DND-41 (cell line): ENCODE measurements around the gene ELL2.
A peak's percentile ranks its signal among the peaks of the same experiment; 100 is the strongest.

ENCODE experiments used
- ATAC-seq: fragments of 200-7000 bp; cut with Tn5 transposase; 3 replicates; pipeline ENCODE4 v1.9.1; 2021; ENCODE audit warnings: low read depth; ENCODE audit not compliant: insufficient read depth
- DNase-seq: peaks from one replicate; pipeline ENCODE4 v3.0.0-alpha.2; 2020
- H2AFZ ChIP-seq: 2 replicates; pipeline ENCODE4 v1.6.0; 2012; ENCODE audit warnings: low read depth, low read length
- H3K27ac ChIP-seq: 2 replicates; pipeline ENCODE4 v1.5.1; 2012; ENCODE audit warnings: low read length, inconsistent platforms
- H3K27me3 ChIP-seq: fragments of 200-600 bp; sonication (generic); 2 replicates; pipeline ENCODE4 v1.6.0; 2012; ENCODE audit warnings: low read length, mild to moderate bottlenecking, inconsistent platforms; ENCODE audit not compliant: insufficient read depth, poor library complexity
- H3K36me3 ChIP-seq: 2 replicates; pipeline ENCODE4 v1.5.1; 2012; ENCODE audit warnings: low read length, inconsistent platforms; ENCODE audit not compliant: insufficient read depth
- H3K4me1 ChIP-seq: 2 replicates; pipeline ENCODE4 v1.5.1; 2012; ENCODE audit warnings: mild to moderate bottlenecking, low read length; ENCODE audit not compliant: insufficient read depth
- H3K4me2 ChIP-seq: 2 replicates; pipeline ENCODE4 v1.6.0; 2012; ENCODE audit warnings: mild to moderate bottlenecking, moderate library complexity, low read length, inconsistent platforms; ENCODE audit not compliant: insufficient read depth
- H3K4me3 ChIP-seq, 2 experiments: fragments of 200-600 bp in 1 of 2; shearing (Covaris generic) in 1 of 2; 2 replicates each; pipeline ENCODE4 v1.5.1; 2012 to 2016; ENCODE audit warnings: inconsistent platforms in 2 of 2, low read length in 2 of 2, mild to moderate bottlenecking in 2 of 2, low read depth in 1 of 2, moderate library complexity in 1 of 2
- H3K79me2 ChIP-seq: 2 replicates; pipeline ENCODE4 v1.6.0; 2012; ENCODE audit warnings: low read length, inconsistent platforms; ENCODE audit not compliant: insufficient read depth
- H3K9ac ChIP-seq: 2 replicates; pipeline ENCODE4 v1.6.0; 2012; ENCODE audit warnings: low read depth, mild to moderate bottlenecking, inconsistent platforms, low read length, moderate library complexity
- H3K9me3 ChIP-seq: 2 replicates; pipeline ENCODE4 v1.5.1; 2012; ENCODE audit warnings: low read length, moderate library complexity, mild to moderate bottlenecking, inconsistent platforms; ENCODE audit not compliant: insufficient read depth, severe bottlenecking
- H4K20me1 ChIP-seq: 2 replicates; pipeline ENCODE4 v1.6.0; 2012; ENCODE audit warnings: low read length; ENCODE audit not compliant: insufficient read depth
- EZH2 ChIP-seq: IDR thresholded peaks from 3 replicates; pipeline ENCODE4 v1.6.1; 2012; ENCODE audit warnings: borderline replicate concordance, low read depth, mild to moderate bottlenecking, moderate library complexity, low read length, inconsistent platforms; ENCODE audit not compliant: severe bottlenecking
- TF ChIP-seq, protein P1 (sequence below): IDR thresholded peaks from 2 replicates; pipeline ENCODE4 v1.5.1; 2012; ENCODE audit warnings: borderline replicate concordance, low read length, moderate library complexity, mild to moderate bottlenecking; ENCODE audit not compliant: poor library complexity, severe bottlenecking; ENCODE audit errors: extremely low read depth

Gene ELL2

DNA sequence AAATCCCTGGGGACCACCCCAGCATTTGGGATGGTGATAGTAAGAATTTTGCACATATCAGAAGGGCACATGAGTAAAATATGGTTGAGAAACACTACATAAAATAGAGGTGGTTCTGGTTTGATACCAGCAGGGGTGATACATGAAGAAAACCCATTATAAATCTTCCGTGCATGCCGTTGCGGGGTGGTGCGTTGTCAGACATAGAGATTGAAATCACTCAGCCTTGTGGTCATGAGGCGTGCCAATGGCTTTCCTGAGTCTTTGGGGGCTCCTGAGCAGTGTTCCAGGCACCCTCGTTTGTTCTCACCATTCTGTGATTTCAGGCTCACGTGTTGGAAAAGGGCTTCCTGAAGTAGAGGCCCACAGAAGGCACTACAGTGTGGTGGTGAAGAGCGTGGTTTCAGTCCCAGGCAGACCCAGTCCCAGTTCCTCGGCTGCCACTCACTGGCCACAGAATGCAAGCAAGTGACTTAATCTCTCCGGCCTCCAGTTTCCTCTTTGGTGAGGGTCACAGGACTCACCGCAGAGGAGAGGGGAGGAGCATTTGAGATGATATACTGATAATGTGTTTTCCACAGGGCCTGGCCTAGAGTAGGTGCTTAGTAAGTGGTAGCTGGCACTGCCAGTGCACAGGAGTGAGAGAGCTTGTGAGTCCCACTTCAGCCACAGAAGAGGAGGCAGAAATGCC, 118.7 kb downstream of the ELL2 start:
- Histone ChIP-seq H3K36me3 (no peaks in the 10 kb centered on the region), H3K4me2 (peak overlapping the region; percentile 44), H3K27ac (peak overlapping the region; percentile 84), H3K9me3 (no peaks in the 10 kb centered on the region), H3K79me2 (no peaks in the 10 kb centered on the region), H3K4me1 (peaks cover 21% of the 10 kb centered on the region), H3K4me3 (no peak overlapping the region; a peak in 1 of 4 replicates), H3K27me3 (no peaks in the 10 kb centered on the region), H4K20me1 (no peaks in the 10 kb centered on the region), H3K9ac (peak overlapping the region; percentile 28), H2AFZ (peak overlapping the region; percentile 54)
- peak; percentile 90 for ATAC-seq
- peak; percentile 81 for DNase-seq
- no peak for TF ChIP-seq EZH2
- TF ChIP-seq, protein P1, sequence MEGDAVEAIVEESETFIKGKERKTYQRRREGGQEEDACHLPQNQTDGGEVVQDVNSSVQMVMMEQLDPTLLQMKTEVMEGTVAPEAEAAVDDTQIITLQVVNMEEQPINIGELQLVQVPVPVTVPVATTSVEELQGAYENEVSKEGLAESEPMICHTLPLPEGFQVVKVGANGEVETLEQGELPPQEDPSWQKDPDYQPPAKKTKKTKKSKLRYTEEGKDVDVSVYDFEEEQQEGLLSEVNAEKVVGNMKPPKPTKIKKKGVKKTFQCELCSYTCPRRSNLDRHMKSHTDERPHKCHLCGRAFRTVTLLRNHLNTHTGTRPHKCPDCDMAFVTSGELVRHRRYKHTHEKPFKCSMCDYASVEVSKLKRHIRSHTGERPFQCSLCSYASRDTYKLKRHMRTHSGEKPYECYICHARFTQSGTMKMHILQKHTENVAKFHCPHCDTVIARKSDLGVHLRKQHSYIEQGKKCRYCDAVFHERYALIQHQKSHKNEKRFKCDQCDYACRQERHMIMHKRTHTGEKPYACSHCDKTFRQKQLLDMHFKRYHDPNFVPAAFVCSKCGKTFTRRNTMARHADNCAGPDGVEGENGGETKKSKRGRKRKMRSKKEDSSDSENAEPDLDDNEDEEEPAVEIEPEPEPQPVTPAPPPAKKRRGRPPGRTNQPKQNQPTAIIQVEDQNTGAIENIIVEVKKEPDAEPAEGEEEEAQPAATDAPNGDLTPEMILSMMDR, result peak; percentile 73

DNA sequence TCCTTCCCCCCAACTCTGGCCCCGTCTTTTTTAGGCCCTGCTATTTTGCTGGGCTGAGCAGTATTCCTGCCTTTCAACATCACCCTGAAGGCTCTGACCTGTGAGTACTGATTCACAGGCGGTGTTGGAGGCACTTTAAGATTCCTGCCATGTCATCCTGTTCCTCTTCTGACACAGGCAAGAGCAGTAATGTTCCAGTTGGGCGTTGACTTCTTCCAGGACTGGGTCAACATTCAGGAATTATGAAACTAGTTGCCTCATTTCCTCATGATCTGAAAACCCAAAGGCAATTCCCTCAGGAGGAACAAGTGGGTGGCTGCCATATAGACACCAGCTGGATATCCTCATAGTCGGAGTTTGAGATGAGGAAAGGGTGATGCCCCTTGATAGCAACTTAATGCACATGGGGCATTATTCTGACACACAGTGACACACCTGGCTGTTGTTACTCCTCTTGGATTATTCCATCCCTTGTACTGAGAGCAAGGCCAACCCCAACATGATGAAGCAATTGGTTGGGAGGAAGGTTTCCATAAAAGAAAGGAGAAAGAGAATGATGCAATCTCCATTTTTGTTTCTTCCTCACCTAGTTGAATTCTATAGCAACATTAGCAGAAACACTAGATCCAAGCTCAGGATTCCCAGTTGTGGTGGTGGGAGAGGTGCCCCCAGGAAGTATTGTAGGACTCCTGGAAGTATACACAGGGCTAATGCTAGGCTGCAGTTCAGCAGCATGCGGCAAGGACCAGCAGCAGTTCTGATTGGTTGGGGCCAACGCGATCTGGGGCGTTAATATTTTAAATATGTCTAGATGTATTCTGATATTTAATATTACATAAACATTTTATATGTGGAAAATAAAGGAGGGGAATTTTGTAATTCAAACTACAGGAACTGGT, 119.5 kb downstream of the ELL2 start:
- DNase-seq (no peak), ATAC-seq (no peak)
- Histone ChIP-seq H3K4me3 (no peak overlapping the region), H3K27me3 (no peaks in the 10 kb centered on the region), H3K36me3 (no peaks in the 10 kb centered on the region), H3K79me2 (no peaks in the 10 kb centered on the region), H3K4me2 (no peak overlapping the region), H2AFZ (no peak overlapping the region), H3K27ac (peak overlapping the region; percentile 84), H4K20me1 (no peaks in the 10 kb centered on the region), H3K4me1 (peaks cover 21% of the 10 kb centered on the region), H3K9me3 (no peaks in the 10 kb centered on the region), H3K9ac (no peak overlapping the region)
- TF ChIP-seq, protein P1, result no peak
- TF ChIP-seq EZH2, result no peak

DNA sequence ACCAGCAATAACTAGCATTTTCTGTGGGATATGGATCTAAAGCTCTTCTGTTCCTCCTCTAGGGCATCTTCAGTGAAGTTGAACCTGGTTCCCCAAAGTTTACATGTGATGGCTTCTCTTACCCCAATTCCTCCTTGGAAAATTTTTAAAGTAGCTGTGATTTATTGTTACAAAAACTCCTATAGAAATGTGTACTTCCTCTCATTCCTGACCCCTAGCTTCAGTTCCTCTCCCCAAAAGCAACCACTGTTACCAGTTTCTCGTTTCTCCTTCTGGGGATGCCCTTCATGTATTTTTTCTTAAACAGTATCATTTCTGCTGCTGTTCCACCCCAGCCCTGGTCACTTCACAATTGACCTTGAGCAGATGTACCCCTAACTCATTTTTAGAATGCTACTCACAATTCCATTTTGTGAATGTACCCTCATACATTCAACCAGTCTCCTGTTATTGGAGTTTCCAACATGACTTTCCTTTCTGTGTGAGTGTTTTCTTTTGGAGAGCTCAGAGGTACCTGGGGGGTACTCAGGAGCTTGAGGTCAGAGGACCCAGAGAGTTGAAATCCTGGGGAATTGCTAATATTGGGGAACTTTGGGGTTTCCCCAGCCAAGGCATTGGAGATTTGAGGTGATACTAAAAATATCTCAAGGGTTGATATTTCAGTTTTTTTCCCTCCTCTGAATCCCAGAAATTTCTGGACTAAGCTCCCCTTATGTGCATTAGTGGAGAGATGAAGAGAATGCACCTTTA, 120.5 kb downstream of the ELL2 start:
- no peak overlapping the region for H3K4me2 ChIP-seq
- H2AFZ ChIP-seq, result no peak overlapping the region
- no peak overlapping the region for H3K9ac ChIP-seq
- H4K20me1 ChIP-seq, result no peaks in the 10 kb centered on the region
- ATAC-seq (no peak), DNase-seq (no peak)
- H3K27me3 ChIP-seq, result no peaks in the 10 kb centered on the region
- no peaks in the 10 kb centered on the region for H3K9me3 ChIP-seq
- H3K27ac ChIP-seq, result no peak overlapping the region
- TF ChIP-seq, protein P1, result no peak
- no peak for TF ChIP-seq EZH2
- H3K79me2 ChIP-seq, result no peaks in the 10 kb centered on the region
- H3K4me1 ChIP-seq, result peaks cover 30% of the 10 kb centered on the region
- no peak overlapping the region for H3K4me3 ChIP-seq
- no peaks in the 10 kb centered on the region for H3K36me3 ChIP-seq
